NCI-H2171 treated with DMSO at 0.1 percent for 48 hours (cell line): Measurements from ENCODE around the gene FGGY.
A peak's percentile ranks its signal among the peaks of the same experiment; 100 is the strongest.
"Not testable (repeated sequence)": the region's sequence is repeated elsewhere in the genome, so short reads cannot be mapped to it uniquely, and the experiment has no call there.

Experiments
- DNase-seq: peaks from one replicate; lab custom pipeline; 2025; lab: John Stamatoyannopoulos, UW

Gene FGGY

DNA sequence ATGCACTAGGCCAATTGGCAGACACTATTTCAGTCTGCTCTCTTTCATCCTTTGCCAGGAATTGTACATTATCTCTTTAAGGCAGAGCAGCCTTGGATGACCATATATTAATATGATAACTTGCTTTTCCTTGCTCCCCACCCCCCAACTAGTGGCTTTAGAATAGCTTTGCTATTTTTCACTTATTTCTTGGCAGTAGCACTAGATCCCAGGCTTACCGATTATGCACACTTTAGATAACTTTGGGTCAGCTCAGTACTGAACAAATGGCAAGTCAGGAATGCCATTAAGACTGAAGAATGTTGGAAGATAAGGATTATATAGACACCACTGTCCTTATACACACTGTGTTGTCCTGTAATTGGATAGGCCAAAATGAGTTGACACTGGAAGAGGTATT is 146.4 kb downstream of the FGGY start:
- DNase-seq: no peak

DNA sequence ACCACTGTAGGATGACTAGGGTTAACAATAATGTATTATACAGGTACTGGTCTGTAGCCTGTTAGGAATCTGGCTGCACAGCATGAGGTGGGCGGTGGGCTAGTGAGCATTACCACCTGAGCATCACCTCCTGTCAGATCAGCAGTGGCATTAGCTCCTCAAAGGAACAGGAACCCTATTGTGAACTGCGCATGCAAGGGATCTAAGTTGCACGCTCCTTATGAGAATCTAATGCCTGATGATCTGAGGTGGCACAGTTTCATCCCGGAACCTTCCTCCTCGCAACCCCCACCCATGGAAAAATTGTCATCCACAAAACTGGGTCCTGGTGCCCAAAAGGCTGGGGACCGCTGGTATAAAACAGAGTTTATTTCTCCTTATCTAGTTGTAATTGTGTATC is 147.6 kb downstream of the FGGY start:
- no peak for DNase-seq

DNA sequence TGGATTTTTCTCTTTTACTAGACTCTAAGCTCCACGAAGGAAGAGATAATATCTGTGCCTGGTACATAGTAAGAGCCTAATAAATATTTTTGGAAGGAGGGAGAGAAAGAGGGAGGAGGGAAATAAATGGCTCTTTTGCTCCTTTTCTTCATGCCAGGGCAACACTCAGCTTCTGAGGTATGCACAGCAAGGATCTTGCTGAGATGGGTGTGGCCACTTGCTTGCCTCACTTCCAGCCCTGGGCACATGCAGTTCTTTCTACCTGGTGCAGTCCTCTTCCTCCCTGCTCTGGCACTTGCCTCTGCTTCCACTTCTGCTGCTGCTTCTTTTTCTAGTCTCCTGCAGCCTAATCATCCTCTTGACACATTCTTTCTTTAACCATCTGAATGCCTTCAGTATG is 148.1 kb downstream of the FGGY start:
- DNase-seq: no peak

DNA sequence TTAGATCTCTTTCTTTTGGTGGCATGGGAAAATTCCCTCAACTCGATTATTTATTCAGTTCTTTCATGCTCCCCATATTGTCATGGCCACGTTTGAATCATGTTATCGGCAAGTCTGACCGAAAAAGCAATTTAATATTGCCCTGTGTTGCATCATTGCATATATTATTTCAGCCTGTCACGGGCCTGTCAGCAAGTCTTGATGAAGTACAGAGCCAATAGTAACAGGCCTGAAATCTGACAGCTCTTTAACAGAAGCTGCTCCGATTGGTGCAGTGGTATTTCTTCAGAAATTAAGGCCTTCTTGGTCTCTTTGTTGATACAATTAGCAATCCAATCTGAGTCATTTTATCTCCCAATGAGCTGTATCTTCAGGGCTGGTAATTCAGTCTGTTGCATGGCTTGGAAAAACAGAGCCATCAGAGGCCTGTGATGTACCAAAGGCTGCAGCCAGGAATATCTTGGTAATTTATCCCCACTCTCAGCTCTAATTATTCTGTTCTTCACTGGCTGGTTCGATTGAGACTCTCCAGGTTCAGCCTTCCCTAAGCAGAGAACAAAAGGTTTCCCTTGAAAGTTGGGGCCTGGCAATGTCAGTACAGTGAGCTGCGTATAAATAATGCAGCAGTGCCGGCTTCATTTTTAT is 149.5 kb downstream of the FGGY start:
- no peak for DNase-seq

- DNase-seq: no peak
These were observed 155.1 kb downstream of the FGGY start for GRCh38 chr1:59452026-59452425.

DNA sequence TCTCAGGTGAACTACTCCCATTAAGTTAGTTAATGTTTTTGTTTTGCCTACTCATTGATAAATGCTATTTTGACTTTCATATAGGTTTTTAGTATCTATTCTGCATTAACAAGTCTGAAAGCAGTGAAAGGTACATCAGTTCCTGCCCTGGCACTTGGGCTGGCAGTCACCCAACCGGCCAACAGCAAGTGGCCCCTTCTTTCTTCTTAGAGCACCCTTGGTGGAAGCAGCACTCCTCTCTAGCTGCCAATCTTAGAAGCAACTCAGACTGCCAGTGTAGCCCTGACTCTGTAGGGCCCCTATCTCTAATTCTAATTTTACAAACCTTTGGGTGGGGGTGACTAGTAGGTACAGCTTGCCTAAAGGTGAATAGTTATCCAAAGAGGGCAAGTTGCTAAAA is 155.7 kb downstream of the FGGY start:
- DNase-seq: no peak

DNA sequence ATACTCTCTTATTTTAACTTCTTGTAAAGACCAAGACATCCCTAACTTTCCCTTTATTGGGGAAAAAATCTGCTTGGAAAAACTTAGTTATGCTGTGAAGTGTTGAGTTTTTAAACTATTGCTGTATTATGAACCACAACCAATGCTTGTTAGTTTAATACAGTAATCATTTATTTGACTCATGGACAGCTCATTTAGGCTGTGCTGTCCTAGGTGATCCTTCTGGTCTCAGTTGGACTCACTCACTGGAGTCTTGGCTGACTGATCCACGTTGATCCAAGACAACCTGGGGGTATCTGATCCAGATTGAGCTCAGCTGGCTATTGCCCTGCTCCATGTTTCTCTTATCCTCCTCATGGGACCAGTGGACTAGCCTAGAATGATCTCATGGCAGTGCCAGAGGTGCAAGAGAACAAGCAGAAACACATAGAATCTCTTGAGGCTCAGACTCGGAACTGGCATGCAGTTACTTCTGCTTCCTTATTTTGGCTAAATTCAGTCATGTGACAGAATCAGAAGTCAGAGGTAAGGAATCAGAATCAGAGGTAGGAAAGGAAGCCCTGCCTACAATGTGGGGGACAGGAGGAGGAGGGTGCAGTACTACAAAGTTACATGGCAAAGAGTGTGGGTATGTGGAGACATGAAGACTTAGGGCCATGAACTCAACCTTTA is 156.5 kb downstream of the FGGY start:
- no peak for DNase-seq

- no peak for DNase-seq
These were observed 158.3 kb downstream of the FGGY start for GRCh38 chr1:59455206-59455605.

DNA sequence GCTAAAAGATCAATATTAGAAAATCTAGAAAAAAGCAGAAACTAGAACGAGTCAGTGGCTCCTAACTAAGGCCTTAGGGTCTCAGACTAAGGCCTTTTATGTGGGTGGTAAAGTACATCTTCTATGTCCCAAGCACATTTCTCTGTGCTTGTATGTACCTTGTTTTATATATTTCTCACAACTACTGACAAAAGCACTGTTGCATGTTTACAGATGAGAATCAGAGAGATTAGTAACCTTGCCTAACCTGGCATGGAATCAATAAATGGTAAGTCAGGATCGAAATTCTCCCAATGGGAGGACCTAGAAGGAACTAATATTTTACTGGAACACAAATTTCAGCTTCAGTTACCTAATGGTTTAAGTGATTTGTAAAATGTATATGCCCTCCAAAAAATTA is 160.9 kb downstream of the FGGY start:
- no peak for DNase-seq

DNA sequence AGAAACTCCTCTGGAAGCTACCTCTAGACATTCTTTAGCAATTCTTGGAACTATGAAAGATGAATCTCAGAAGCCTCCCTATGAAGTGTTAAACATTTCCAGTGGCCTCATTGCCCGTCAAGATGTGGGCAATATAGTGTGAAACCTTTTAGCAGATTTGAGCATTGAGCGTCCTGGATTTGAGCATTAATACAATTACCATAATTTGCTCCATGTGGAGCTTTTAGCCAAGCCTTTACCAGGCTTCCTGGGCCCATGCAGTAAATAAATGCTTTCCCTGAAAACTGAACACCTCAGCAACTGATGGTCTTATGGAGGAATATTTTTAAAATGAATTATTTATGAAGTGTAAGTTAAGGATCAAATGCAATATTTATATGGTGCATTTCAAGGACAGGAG is 162.0 kb downstream of the FGGY start:
- DNase-seq: no peak

DNA sequence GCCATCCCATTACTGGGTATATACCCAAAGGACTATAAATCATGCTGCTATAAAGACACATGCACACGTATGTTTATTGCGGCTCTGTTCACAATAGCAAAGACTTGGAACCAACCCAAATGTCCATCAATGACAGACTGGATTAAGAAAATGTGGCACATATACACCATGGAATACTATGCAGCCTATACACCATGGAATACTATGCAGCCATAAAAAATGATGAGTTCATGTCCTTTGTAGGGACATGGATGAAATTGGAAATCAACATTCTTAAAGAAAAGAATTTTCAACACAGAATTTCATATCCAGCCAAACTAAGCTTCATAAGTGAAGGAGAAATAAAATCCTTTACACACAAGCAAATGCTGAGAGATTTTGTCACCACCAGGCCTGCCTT is 166.0 kb downstream of the FGGY start:
- DNase-seq: not testable (repeated sequence)

GRCh38 chr1:59465478-59465877 is 168.6 kb downstream of the FGGY start:
- not testable (repeated sequence) for DNase-seq

- no peak for DNase-seq
These were observed 172.0 kb downstream of the FGGY start for GRCh38 chr1:59468828-59469428.

- DNase-seq: not testable (repeated sequence)
These were observed 175.2 kb downstream of the FGGY start for GRCh38 chr1:59471991-59472570.

DNA sequence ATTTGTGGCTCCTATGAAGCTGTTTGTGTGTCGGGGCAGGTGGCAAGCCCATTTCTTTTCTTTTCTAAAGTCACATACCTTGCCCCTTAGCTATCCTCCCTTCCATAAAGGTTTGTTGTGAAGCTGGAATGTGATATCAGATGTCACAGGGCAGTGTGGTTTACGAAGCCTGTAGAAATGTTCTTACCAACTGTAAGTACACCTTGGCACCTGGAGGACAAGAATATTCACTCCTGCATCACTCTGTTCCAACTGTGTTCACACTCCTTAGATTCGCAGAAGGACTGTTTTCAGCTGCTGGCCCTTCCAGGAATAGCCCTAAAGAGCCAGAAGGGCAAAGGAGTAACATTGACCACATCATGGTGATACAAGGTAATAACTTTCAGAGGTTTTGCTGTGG is 176.9 kb downstream of the FGGY start:
- no peak for DNase-seq

DNA sequence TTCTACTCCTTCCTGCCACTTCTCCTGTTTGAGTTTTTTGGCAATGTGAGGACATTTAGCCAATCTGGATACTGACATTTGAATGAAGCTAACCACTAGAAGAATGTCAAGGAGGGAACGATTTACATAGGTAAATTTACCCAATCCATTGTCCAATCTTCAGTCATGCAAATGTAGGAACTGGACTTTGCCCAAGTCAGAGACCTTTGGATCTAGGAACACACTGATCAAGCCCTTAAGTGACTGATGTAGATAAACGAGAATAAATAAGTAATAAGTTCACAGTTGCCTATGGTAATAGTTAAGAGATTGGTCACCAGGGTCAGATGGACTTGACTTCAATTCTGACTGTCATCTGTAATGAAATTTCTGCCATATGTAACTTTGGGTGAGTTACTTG is 177.6 kb downstream of the FGGY start:
- DNase-seq: no peak

DNA sequence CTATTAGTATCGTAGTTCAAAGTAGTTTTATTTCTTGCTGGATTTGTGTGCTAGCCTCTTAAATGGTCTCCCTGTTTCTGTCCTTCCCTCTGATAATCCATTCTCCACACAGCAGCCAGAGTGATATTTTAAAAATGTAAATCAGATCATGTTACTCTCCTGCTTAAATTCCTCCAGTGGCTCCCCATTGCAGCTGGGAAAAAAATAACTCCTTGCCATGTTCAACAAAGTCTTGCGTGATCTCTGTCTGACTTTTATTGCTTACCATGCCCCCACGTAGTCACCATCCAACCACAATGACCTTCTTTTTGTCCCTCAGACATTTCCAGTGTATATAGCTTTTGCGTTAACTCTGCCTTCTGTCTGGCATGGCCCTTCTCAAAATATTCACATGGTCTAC is 178.8 kb downstream of the FGGY start:
- DNase-seq: no peak

DNA sequence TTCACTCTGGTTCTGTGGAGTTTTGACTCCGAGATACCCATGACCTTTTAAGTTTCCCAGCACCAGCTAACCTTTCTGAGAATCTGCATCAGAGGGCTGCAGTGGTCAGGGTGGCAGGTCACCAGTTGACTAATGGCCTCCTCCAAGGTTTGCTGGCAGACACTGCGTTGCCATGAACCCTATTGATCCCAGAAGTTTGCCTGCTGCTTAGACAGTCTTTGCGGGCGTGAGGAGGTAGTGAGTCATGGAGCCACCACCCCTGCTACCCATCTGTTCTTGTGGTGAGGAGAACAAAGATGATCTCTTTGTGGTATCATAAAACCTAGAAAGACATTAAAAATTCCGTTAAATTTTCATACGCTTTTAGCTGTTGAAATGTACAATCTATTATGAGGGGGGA is 180.4 kb downstream of the FGGY start:
- no peak for DNase-seq

DNA sequence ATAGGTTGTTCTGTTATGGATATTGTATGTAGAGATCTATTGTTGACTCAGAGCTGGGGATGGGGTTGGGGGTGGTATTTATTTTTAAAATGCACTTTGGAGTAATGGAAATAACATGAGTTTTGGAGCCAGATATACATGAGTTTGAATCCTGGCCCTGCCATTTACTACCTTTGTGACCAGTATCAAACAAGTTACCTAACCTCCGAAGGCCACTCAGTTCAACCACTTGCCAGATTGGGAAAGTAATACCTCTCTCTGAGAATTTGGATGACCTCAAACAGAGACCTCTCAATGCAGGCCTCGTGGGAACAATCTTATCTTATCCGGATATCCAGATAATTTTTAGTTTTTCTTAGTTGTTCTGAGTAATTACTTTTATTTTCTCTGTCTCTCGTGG is 181.0 kb downstream of the FGGY start:
- no peak for DNase-seq

DNA sequence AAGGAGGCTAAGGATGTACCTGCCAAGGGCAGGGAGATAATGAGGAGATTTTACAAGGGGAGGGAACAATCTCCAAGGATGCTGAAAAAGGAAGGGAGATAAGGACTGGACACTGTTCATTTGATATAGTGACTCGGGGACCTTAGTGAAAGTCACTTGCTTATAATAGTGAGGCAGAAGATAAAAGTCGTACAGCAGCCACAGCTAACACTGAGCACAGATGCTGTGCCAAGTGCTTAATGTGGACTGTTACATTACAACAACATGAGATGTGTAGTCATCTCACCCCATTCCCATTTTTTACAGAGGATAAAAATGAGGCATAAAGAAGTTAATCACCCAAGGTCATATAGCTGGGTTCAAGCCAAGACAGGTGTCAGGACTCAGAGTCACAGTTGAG is 181.9 kb downstream of the FGGY start:
- no peak for DNase-seq

DNA sequence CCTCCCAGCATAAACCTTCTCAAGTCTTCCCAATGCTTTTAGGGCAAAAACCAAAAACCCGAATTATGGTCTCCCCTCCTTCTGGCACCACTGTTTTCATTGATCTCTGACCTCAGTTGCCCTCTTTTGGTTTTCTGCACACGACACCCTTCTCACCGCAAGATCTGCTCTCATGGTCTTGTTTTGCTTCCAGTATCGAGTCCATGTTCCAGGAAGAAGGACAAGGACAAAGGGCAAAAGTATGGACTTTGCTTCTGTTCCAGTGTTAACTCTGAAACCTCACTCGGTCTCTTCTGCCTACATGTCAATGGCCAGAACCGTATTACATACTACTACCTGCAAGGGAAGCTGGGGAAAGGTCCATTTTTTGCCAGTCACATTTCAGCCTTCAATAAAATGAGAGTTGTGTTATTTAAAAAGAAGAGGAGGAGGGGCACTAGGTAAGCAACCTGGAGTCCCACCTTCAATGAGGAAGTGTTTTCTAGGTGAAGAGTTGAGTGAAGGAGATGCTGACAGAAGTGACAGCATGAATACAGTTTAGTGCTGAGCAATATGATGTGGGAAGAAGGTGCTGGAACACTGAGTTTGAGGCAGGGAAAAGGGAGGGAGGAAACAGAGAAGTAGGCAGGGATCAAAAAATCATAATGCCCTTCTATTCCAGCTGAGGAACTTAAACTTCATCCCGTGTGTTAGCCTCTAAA is 183.4 kb downstream of the FGGY start:
- no peak for DNase-seq

- peak; percentile 85 for DNase-seq
These were observed 185.1 kb downstream of the FGGY start for GRCh38 chr1:59481881-59482505.
